Measurements from ENCODE around the gene ATG9A. TPM values are rescaled to one million over a fixed set of nuclear protein-coding genes. Genes with fewer than 3 reads are reported as not detected.
A peak's percentile ranks its signal among the peaks of the same experiment; 100 is the strongest.

ATG9A gene
- total RNA-seq, 2 donors from 2014 or later: 46.6 to 81.3 TPM

- Mint-ChIP-seq H3K4me3 (peak overlapping the region; percentile 93), H3K36me3 (ENCODE audit: low read depth) (peaks cover 96% of the 10 kb centered on the region), H3K9me3 (no peaks in the 10 kb centered on the region), H3K27me3 (no peaks in the 10 kb centered on the region), H3K27ac (peak overlapping the region; percentile 34), H3K4me1 (peaks cover 8% of the 10 kb centered on the region)
- ATAC-seq (replicated peaks): no peak
Observed at GRCh38 chr2:219219784-219220532, 9.5 kb downstream of the ATG9A start.

DNA sequence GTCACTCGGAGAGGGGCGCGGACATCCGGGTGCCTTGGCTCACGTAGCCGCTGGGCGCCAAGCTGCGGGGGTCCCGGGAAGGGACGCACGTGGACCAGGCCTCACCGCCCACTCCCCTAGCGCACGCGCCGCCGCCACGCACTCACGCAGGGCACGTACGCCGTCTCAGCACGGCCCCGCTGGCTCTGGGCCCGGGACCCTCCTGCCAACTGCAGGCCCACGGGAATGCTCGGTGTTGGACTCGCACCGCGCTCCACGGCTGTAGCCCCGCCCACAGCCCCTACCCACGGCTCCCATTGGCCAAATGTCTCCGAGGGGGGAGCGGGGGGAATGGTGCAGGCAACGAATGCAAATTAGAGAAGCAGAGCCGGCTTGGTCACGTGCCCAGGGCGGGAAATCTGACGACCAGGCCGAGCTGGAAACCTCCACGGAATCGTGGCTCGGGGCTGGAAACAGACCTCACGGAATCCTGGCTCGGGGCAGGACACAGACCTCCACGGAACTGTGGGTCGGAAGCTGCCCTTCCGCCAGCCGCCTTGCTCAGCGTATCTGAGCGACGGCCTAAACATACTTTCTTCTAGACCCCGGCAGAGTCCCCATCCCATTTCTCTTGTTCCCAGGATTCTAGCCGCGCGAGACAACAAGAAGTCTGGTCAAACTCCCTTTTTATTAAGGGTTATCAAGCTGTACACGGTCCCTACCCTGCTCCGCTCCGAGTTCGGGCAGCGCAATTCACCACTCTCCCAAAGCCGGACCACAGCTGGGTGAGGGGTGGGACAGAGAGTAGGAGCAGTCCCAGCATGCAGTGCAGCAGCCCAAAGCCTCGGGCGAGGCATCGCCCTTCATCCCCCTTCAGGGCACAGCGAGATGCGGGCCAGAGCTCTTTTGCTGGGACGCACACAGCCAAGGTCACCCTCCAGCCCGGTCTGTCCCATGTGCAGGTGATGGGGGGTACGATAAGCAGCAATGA lies 10.4 kb downstream of the ATG9A start, which contains the start of gene ABCB6:
Gene ABCB6, minus strand, starts transcription at position 227 of the 970 bp plus-strand sequence. CDS start 285 bp downstream, outside the sequence.
- Mint-ChIP-seq H3K4me1 (peaks cover 8% of the 10 kb centered on the region), H3K27ac (peak within 1 kb of the TSS; percentile 93), H3K9me3 (no peaks in the 10 kb centered on the region), H3K27me3 (no peaks in the 10 kb centered on the region), H3K36me3 (ENCODE audit: low read depth) (peaks cover 96% of the 10 kb centered on the region), H3K4me3 (peak within 1 kb of the TSS; percentile 93)
- ATAC-seq (replicated peaks): peak; percentile 88

DNA sequence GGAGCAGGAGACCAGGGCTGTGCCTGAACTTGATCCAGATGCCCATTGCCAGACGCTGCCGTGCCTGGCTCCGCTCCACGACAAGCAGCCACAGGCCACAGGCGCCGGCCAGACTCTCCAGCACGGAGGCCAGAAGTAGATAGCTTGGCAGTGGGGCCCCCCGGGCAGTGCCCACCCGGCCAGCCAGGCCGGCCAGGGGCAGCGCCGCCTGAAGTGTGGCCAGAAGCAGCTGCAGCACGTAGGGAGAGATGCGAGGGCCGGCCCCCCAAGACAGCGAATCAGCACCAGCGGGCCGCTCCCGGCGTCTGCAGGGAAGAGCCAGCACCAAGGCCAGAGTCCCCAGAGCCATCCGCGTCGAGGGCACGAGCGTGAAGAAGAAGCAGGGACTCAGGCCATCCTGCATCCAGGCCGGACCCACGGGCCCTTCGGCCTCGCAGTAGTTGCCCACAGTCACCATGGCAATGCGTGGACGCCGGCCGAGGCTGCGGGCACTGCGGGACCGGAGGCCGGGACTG lies 11.2 kb downstream of the ATG9A start:
- ATAC-seq (replicated peaks): peak; percentile 59
- Mint-ChIP-seq H3K4me1 (peaks cover 8% of the 10 kb centered on the region), H3K36me3 (ENCODE audit: low read depth) (peaks cover 96% of the 10 kb centered on the region), H3K9me3 (no peaks in the 10 kb centered on the region), H3K4me3 (peak overlapping the region; percentile 93), H3K27ac (peak overlapping the region; percentile 93), H3K27me3 (no peaks in the 10 kb centered on the region)

GRCh38 chr2:219216535-219216915 lies 12.9 kb downstream of the ATG9A start:
- no peak for ATAC-seq (replicated peaks)
- Mint-ChIP-seq H3K27ac (no peak overlapping the region), H3K27me3 (no peaks in the 10 kb centered on the region), H3K4me1 (peaks cover 8% of the 10 kb centered on the region), H3K9me3 (no peaks in the 10 kb centered on the region), H3K4me3 (peak overlapping the region; percentile 93), H3K36me3 (ENCODE audit: low read depth) (peaks cover 96% of the 10 kb centered on the region)

GRCh38 chr2:219215871-219216534 lies 13.4 kb downstream of the ATG9A start:
- Mint-ChIP-seq H3K9me3 (no peaks in the 10 kb centered on the region), H3K4me3 (peak overlapping the region; percentile 93), H3K27me3 (no peaks in the 10 kb centered on the region), H3K27ac (no peak overlapping the region), H3K36me3 (ENCODE audit: low read depth) (peaks cover 96% of the 10 kb centered on the region), H3K4me1 (peaks cover 8% of the 10 kb centered on the region)
- no peak for ATAC-seq (replicated peaks)

DNA sequence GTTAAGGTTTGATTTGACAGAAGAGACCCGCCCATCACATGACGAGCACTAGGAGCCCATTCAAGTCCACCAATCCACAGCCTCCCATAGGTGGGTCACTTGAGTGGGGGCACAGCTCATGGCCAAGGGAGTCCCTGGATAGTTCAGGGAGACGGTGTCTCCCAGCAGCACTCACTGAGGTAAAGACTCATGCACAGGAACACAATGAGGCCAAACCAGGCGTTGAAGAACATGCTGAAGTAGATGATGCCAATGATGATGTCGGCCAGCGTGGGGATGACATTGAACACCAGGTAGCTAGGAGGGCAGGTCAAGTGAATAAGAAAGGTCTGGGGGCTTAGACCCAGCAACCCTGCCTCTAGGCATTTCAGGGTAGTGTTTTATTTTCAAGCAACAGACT lies 14.7 kb downstream of the ATG9A start:
- Mint-ChIP-seq H3K36me3 (ENCODE audit: low read depth) (peaks cover 96% of the 10 kb centered on the region), H3K4me1 (peaks cover 9% of the 10 kb centered on the region), H3K4me3 (no peak overlapping the region), H3K27me3 (no peaks in the 10 kb centered on the region), H3K9me3 (no peaks in the 10 kb centered on the region), H3K27ac (no peak overlapping the region)
- ATAC-seq (replicated peaks): no peak

DNA sequence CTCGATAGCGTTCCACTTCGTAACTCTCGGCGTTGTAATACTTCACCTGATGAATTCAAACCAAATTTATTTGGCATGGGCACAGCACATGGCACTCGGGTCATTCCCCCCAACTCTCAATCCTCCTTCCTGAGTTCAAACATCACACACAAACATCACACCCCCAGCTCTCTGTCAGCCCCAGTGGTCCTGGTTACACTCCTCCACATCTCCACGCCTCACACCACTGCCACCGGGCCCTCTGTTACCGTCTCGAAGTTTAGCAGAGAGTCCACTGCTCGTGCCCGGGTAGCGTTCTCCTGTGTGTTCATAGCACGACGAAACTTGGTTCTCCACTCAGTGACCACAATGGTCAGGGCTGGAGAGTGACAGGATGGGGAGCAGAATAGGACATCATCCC lies 15.3 kb downstream of the ATG9A start:
- Mint-ChIP-seq H3K9me3 (no peaks in the 10 kb centered on the region), H3K4me1 (peaks cover 13% of the 10 kb centered on the region), H3K27me3 (no peaks in the 10 kb centered on the region), H3K36me3 (ENCODE audit: low read depth) (peaks cover 96% of the 10 kb centered on the region), H3K27ac (peak overlapping the region; percentile 23), H3K4me3 (no peak overlapping the region)
- ATAC-seq (replicated peaks): no peak

DNA sequence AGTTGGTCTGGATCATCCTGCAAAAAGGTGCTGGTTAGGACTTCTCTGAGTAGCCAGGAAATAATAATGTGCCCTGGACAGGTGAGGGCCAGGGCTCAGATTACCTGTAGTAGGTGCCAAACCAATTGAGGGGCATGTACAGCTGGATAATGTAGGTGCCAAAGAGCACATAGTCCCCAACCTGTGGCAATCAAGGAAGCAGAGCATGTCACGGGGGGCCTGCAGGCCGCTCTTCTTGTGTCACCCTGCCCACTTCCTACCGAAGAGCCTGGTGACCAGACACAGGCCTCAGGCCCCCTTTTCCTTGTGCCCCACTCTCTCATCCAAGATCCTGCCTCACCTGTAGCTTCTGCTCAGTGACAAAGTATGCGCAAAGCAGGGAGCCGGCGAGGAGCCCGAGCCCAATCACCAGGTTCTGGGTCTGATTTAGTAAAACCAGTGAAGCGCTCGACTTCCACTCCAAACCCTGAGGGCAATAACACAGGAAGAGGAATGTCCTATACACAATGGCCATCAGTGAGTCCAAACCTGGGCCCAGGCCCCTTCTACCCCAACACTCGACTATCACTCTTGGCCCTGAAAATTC lies 15.9 kb downstream of the ATG9A start:
- peaks cover 98% of the 10 kb centered on the region for H3K36me3 Mint-ChIP-seq (ENCODE audit: low read depth)
- H3K27ac Mint-ChIP-seq: no peak overlapping the region
- no peaks in the 10 kb centered on the region for H3K9me3 Mint-ChIP-seq
- no peak for ATAC-seq (replicated peaks)
- no peak overlapping the region for H3K4me3 Mint-ChIP-seq
- H3K27me3 Mint-ChIP-seq: no peaks in the 10 kb centered on the region
- peaks cover 13% of the 10 kb centered on the region for H3K4me1 Mint-ChIP-seq

GRCh38 chr2:219213026-219213415 lies 16.4 kb downstream of the ATG9A start:
- Mint-ChIP-seq H3K9me3 (no peaks in the 10 kb centered on the region), H3K36me3 (ENCODE audit: low read depth) (peaks cover 100% of the 10 kb centered on the region), H3K27ac (no peak overlapping the region), H3K27me3 (no peaks in the 10 kb centered on the region), H3K4me3 (no peak overlapping the region), H3K4me1 (peaks cover 18% of the 10 kb centered on the region)
- ATAC-seq (replicated peaks): no peak

GRCh38 chr2:219210886-219211362 lies 18.5 kb downstream of the ATG9A start:
- peaks cover 10% of the 10 kb centered on the region for H3K4me1 Mint-ChIP-seq
- ATAC-seq (replicated peaks): no peak
- H3K4me3 Mint-ChIP-seq: no peak overlapping the region
- no peaks in the 10 kb centered on the region for H3K9me3 Mint-ChIP-seq
- no peaks in the 10 kb centered on the region for H3K27me3 Mint-ChIP-seq
- H3K27ac Mint-ChIP-seq: no peak overlapping the region
- peaks cover 87% of the 10 kb centered on the region for H3K36me3 Mint-ChIP-seq (ENCODE audit: low read depth)

DNA sequence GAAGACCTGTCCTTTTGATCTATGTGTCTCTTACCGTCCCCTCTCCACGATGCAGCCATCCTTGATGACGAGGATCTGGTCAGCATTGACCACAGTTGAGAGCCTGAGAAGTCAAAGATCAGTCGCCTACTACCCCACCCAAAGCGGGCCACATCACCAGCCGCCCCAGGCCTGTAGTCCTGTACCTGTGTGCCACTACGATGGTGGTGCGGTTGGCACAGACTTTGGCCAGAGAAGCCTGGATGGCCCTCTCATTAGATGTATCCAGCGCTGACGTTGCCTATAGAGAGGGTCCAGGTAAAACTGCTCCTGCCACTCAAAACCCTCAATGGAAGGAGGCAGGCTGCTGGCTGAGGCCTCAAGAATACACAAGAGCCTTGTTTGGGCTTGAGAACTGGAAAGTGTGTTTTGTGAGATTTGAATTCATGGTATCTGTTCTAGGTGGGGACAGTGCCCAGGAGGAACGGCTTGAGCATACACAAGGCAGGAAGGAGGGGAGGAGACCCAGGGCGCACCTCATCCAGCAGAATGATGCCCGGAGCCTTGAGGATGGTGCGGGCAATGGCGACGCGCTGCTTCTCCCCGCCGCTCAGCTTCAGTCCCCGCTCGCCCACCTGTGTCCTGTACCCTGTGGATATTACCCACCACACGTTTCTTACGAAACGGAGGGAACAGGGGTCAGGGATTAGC lies 19.1 kb downstream of the ATG9A start:
- ATAC-seq (replicated peaks): no peak
- Mint-ChIP-seq H3K27me3 (no peaks in the 10 kb centered on the region), H3K9me3 (no peaks in the 10 kb centered on the region), H3K36me3 (ENCODE audit: low read depth) (peaks cover 81% of the 10 kb centered on the region), H3K4me1 (peaks cover 10% of the 10 kb centered on the region), H3K27ac (peak overlapping the region; percentile 75), H3K4me3 (peak overlapping the region; percentile 97)

DNA sequence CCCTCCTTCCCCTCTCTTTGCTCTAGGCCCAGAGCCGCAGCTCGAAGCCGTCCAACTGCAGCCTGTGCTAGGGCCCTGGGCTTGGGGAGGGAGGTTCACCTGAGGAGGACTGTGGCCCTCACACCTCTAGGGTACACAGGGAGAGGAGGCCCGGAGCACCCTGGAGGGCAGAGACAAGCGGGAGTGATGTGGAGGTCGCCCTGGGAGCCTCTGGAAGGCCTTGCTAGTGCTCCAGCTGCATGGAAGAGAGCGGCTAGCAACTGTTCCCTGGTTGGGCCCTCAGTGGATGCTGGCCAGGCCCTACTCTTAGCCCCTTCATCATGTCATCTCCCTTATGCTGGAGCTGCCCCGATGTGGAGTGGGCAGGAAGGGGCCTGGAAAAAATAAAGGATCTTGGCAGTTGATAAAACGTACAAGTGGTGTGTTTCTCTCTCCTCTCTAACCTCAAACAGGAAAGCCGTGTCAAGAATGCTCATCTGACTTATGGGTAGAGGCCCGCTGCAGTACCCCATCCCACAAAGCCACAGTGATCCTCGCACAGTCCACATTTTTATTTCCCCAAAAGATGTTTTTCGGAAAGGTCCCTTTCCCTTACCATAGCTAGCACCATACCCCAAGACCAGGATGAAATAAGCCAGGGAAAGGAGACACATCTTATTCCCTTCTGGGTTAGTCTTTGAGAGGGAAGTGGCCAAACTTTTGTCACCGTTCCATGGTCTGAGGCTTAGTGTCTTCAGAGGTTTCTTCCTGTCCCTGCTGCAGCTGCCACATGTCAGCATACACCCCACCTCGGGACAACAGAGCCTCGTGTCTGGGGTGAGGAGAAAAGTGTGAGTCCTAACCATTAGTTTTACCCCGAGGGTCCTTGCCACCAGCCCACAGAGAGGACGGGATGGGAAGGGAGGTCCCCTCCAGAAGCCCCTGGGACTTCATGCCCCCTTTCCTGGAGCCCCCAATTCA lies 19.9 kb downstream of the ATG9A start:
- Mint-ChIP-seq H3K4me1 (peaks cover 10% of the 10 kb centered on the region), H3K4me3 (peak overlapping the region; percentile 97), H3K27ac (peak overlapping the region; percentile 75), H3K9me3 (no peaks in the 10 kb centered on the region), H3K36me3 (ENCODE audit: low read depth) (peaks cover 73% of the 10 kb centered on the region), H3K27me3 (no peaks in the 10 kb centered on the region)
- ATAC-seq (replicated peaks): no peak

Data from activated T-helper 17 cell treated with anti-CD3 and anti-CD28 coated beads, Interleukin-2, amount 50 U/mL, for 72 hours (primary cell).